ENCODE measurements around the gene MAN1C1.
A peak's percentile ranks its signal among the peaks of the same experiment; 100 is the strongest.

MAN1C1 gene

GRCh38 chr1:25797939-25798338 lies 181.3 kb downstream of the MAN1C1 start:
- no peak overlapping the region for H3K4me3 ChIP-seq (ENCODE audit: low read depth, low read length)
- peak; percentile 41 for DNase-seq (ENCODE audit: low read depth)

DNA sequence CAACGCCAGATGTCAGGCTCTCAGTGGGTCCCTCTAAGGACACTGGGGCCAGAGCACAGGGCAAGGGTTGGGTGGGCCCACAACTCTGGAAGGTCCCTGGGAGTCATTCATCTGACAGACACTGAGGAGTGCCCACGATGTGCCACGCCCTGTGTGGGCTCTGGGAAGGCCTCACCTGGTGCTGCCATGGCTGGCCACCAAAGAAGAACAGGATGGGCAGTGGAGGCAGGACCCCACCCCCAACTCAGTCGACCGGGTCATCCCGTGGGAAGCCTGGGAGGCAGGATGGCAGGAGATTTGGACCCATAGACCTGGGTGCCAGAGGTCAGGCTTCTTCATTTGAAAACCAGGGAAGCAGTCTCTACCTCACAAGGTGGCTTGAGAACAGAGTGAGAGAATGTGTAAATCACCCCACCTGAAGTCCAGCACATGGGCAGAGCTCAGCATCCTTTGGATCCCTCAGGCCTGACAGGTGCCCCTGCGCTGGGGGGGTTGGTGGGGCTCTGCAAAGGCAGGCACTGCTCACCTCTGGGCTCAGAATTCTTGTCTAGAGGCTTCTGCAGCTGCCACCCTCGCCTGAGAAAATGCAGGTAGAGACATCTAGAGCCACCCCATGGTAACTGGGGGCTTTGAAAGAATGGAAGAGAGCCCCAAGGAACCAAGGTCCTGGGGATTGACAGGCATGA lies 182.2 kb downstream of the MAN1C1 start:
- DNase-seq (ENCODE audit: low read depth) = no peak
- H3K4me3 ChIP-seq (ENCODE audit: low read depth, low read length) = no peak overlapping the region
- TF ChIP-seq, protein P1, sequence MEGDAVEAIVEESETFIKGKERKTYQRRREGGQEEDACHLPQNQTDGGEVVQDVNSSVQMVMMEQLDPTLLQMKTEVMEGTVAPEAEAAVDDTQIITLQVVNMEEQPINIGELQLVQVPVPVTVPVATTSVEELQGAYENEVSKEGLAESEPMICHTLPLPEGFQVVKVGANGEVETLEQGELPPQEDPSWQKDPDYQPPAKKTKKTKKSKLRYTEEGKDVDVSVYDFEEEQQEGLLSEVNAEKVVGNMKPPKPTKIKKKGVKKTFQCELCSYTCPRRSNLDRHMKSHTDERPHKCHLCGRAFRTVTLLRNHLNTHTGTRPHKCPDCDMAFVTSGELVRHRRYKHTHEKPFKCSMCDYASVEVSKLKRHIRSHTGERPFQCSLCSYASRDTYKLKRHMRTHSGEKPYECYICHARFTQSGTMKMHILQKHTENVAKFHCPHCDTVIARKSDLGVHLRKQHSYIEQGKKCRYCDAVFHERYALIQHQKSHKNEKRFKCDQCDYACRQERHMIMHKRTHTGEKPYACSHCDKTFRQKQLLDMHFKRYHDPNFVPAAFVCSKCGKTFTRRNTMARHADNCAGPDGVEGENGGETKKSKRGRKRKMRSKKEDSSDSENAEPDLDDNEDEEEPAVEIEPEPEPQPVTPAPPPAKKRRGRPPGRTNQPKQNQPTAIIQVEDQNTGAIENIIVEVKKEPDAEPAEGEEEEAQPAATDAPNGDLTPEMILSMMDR (IDR thresholded peaks at IDR 0.05; ENCODE audit: insufficient read depth, low read depth, low read length, missing control alignments) = no peak

More at GRCh38 chr1:25797939-25798338, 181.3 kb downstream of the MAN1C1 start:
- TF ChIP-seq, protein P1 (IDR thresholded peaks at IDR 0.05; ENCODE audit: insufficient read depth, low read depth, low read length, missing control alignments) = peak; percentile 45

- TF ChIP-seq, protein P1 (IDR thresholded peaks at IDR 0.05; ENCODE audit: insufficient read depth, low read depth, low read length, missing control alignments) = no peak
- no peak for DNase-seq (ENCODE audit: low read depth)
- H3K4me3 ChIP-seq (ENCODE audit: low read depth, low read length) = peak overlapping the region; percentile 26; the same call in 1 of the 2 replicates
Measured at GRCh38 chr1:25799352-25799934, 182.9 kb downstream of the MAN1C1 start.

- H3K4me3 ChIP-seq (ENCODE audit: low read depth, low read length) = peak within 1 kb of the TSS; percentile 26
- DNase-seq (ENCODE audit: low read depth) = no peak
- TF ChIP-seq, protein P1 (IDR thresholded peaks at IDR 0.05; ENCODE audit: insufficient read depth, low read depth, low read length, missing control alignments) = no peak
Measured at GRCh38 chr1:25799935-25800702, 183.5 kb downstream of the MAN1C1 start, which contains the start of gene SELENON. SELENON (plus strand) TSS chr1:25800193; CDS start chr1:25800231, 38 bp downstream.

GRCh38 chr1:25800703-25801377 lies 184.2 kb downstream of the MAN1C1 start:
- peak overlapping the region; percentile 26; the same call in 1 of the 2 replicates for H3K4me3 ChIP-seq (ENCODE audit: low read depth, low read length)
- TF ChIP-seq, protein P1 (IDR thresholded peaks at IDR 0.05; ENCODE audit: insufficient read depth, low read depth, low read length, missing control alignments) = no peak
- DNase-seq (ENCODE audit: low read depth) = no peak

- peak; percentile 81 for DNase-seq (ENCODE audit: low read depth)
- H3K4me3 ChIP-seq (ENCODE audit: low read depth, low read length) = no peak overlapping the region
- TF ChIP-seq, protein P1 (IDR thresholded peaks at IDR 0.05; ENCODE audit: insufficient read depth, low read depth, low read length, missing control alignments) = no peak
Measured at GRCh38 chr1:25802915-25803314, 186.3 kb downstream of the MAN1C1 start.

All from GM12865 (cell line).